Activated T-cell treated with anti-CD3 and anti-CD28 coated beads for 24 hours (primary cell): ENCODE results near the gene HNRNPC.
"Not testable (repeated sequence)": the region's sequence is repeated elsewhere in the genome, so short reads cannot be mapped to it uniquely, and the experiment has no call there.

Experiments used
- DNase-seq: peaks from one replicate; pipeline ENCODE4 v3.0.0-alpha.2; 2020; ENCODE audit warnings: low read depth

Gene HNRNPC

DNA sequence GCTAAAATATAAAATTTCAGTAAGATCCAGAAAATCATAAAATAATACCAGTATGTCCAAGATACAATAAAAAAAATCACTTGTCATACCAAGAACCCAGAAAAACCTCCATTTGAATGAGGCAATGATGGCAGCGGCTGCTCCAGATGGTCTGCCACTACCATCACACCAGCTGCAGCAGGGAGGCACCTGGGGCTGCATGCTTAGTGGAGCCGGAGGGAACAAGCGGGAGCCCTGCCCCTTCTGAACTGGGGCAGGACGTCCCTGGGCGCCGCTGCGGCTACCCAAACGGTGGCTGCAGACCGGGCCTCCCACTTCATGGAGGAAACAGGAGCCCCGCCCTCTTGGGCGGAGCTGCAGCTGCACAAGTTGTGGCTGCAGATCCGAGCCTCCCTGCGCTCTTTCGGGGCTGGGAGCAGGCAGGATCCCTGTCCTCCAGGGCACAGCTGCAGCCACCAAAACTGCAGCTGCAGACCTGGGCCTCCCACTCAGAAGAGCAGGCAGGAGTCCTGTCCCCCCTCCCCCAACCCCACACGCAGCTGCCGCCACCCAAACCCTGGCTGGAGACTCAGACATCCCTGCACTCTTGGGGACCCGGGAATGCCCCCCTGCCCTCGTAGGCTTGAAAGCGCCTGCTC lies 77.3 kb downstream of the HNRNPC start:
- peak; percentile 54 for DNase-seq

DNA sequence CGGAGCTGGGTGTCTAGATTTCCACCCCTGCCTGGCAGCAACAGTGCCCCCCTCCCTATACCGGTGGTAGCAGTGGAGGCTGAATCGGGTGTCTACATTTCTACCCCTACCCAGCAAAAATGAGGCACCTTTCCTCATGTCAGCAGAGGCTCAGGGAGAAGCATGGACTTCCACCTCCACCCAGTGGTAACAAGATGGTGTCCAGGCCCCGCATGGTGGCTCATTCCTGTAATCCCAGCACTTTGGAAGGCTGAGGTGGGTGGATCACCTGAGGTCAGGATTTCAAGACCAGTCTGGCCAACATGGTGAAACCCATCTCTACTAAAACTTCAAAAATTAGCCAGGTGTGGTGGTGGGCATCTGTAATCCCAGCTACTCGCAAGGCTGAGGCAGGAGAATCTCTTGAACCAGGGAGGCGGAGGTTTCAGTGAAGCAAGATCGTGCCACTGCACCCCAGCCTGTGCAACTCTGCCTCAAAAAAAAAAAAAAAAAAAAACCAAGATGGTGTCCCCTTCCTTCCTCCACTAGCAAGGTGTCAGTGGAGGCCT lies 77.9 kb downstream of the HNRNPC start:
- DNase-seq: no peak

DNA sequence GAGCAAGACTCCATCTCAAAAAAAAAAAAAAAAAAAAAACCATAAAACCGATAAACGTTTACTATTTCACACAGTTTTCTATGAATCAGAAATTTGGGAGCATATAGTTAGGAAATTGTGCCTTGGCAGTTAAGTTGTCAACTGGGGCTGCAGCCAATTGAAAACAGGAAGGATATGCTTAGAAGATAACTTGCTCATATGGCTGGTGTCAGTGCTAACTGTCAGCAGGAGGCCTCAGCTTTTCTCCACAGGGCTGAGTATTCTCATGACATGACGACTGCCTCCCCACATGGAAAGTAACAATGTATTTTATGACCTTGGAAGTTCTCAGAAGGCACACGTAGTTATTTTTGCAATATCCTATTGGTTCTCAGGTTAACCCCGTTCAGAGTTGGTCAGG lies 83.8 kb downstream of the HNRNPC start:
- no peak for DNase-seq

DNA sequence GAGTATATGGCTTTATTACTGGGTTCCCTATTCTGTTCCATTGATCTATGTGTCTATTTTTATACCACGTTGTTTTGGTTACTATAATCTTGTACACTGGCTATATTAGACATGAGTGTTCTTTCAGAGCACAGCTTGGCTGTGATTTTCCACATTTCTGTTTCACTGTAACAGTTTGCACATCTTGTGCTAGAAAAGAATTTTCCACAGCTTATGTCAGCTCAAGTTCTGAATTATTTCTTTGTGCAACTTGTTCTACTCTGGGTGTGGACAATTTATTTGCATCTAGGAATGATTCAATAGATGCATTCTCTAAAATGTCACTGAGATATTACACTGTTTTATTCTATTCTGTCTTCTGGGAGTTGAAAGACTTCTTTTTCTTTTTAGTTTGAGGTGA lies 85.0 kb downstream of the HNRNPC start:
- DNase-seq: no peak

DNA sequence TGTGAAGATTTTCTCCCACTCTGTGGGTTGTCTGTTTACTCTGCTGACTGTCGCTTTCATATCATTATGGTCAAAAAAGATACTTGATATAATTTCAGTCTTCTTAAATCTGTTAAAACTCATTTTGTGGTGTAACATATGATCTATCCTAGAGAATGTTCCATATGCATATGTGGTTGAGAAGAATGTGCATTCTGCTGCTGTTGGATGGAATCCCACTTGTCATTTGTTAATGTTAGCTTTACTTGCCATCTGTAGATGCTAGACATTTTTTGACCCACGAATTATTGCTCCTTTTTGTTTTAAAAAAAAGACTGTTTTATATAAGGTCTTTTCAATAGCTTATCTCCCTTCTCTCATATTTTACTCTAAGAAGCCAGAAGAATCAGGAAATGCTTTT lies 87.1 kb downstream of the HNRNPC start:
- DNase-seq: no peak

DNA sequence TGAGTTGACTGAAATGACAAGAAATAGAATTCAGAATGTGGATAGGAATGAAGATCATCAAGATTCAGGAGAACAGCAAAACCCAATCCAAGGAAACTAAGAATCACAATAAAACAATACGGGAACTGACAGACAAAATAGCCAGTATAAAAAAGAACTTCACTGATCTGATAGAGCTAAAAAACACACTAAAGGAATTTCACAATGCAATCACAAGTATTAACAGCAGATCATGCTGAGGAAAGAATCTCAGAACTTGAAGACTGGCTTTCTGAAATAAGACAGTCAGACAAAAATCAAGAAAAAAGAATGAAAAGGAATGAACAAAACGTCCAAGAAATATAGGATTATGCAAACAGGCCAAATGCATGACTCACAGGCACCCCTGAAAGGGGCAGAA lies 98.1 kb downstream of the HNRNPC start:
- no peak for DNase-seq

DNA sequence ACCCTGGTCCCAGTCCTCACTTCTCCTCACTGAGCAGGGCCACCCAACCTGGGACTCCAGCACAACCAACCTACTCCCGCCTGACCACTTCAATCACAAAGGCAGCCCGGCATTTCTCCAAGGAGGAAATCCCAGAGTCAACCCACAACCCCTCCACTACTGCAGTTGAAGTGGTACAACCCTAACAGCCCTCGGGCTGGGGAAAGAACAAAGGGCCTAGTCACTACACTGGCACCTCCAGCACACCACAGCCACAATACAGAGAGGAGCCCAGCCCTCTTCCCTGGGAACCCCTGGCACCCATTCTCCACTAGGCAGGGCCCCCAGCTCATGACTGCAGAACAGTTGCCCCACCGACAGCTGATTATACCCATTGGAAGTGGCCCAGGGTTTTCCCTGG lies 99.7 kb downstream of the HNRNPC start:
- DNase-seq: no peak

DNA sequence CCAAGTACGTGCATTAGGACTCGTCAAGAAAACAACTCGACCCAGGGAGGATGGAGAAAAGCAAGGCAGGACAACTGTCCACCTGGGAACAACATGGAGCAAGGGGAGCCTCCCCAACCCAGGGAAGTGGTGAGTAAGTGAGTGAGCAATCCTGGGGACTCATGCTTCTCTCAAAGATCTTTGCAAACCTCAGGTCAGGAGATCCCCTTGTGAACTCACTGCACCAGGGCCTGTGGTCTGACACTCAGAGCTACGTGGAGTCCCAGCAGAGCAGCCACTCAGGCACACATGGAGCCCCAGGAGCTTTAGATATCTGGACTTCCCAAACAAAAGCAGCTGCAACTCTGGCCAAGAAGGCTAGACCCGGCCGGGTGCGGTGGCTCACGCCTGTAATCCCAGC lies 101.2 kb downstream of the HNRNPC start:
- no peak for DNase-seq

DNA sequence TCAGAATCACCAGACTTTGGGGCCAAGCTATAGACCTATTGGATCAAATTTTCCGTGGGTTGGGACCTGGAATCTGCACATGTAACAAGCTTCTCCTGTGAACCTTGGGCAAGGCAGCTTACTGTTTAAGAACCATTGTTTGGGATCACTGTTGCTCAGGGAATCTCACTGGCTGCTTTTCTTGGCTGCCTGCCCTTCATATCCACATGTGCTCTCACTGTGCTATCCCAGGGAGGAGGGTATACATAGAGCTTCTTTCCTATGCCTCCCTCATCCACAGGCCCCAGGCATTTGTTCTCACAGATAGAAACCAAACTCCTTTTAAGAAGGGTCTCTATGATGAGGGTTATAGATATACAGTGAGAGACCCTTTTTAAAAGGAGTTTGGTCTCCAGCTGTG lies 103.6 kb downstream of the HNRNPC start:
- DNase-seq: not testable (repeated sequence)

DNA sequence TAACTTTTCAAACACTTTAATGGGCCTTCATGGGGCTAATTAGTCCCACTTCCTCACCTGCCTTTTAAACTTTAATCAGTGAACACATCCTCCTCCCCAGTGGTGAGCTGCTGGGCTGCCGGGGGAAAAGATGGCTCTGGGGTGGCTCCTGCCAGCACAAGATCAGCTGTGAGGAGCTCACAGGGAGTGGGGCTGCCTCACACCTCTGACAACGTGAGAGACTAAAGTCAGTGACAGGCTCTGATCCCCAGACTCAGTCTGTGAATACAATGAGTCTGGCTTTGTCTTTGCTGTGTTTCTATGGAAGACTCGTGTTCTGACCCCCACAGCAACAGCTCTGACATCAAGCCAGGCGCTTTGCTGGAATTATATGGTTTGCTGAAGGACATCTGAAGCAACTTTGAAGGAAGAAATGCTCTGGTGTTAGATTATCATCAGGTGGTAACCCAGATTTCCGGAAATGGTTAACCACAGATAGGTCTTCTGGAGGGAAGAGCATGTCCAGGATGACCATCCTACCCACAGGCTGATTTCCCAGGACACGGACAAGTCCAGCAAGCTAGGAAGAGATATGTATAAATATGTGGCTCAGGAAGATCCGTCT lies 104.1 kb downstream of the HNRNPC start:
- DNase-seq: not testable (repeated sequence)

DNA sequence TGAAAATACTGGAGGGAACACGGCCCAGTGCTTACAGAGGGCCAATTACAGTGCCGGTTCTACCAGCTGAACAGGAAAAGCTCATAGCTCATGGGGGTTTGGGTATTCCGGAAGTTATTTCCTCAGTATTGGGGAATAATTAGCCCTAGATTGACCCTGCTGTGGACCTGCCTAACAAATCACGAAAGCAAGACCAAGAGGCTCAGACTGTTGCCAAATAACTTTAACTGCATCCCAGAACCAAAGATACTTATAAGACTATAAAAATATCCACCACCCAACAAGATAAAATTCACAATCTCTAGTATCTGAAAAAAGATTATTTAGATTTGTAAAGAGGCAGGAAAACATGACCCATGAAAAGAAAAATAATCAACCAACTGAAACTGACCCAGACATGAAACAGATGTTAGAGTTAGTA lies 105.4 kb downstream of the HNRNPC start:
- no peak for DNase-seq

DNA sequence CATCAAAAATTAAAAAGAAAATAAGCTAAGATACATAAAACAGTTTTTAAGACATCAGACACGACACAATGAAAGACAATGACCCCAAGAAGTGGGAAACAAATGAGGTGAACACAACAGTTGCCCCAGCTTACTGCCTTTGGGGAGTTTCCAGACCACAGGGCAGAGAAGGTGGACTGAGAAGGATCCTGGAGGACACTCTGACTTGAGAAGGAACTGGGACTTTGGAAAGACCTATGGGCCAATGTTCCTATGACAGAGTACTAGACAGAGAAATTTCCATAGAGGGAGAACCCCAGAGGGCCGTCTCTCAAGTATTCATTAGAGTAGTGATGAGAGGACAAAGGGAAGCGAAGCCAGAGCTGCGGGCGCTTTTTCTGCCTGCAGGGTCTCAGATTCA lies 107.2 kb downstream of the HNRNPC start:
- DNase-seq: no peak

DNA sequence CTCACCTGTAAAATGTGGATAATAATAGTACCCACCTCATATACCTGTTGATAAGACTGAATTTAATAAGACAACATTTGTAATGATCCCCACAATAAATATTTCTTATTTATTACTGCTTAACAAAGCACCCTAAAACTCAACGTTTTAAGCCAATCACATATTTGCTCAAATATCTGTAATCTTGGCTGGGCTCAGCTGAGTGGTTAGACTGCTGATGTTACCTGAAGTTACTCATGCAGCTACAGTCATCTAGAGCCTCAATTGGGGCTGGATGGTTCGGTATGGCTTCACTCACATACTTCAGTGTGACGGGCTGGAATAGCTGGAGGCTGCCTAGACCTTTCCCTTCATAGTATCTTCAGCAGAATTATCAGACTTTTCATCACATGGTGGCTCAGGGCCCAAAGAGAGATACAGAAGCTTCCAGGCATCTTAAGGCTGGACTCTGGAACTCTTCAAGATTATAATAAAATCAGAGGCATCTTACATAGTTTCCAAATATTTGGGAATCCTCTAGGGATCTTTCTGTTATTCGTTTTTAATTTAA lies 109.1 kb downstream of the HNRNPC start:
- no peak for DNase-seq
